A673 (cell line): ENCODE results near the gene MAST4.

Experiments used
- CTCF ChIP-seq: fragments of 300-800, 200-600 bp; sonication (generic); conservative IDR thresholded peaks from 2 replicates; pipeline ENCODE4 v1.5.1; 2017; ENCODE audit warnings: low read depth, mild to moderate bottlenecking, antibody characterized with exemption, low read length, moderate library complexity, mixed read lengths
- EZH2 ChIP-seq: fragments of 200-600 bp; sonication (generic); IDR thresholded peaks from 2 replicates; pipeline ENCODE4 v1.6.1; 2017; ENCODE audit warnings: borderline replicate concordance, low read depth, mild to moderate bottlenecking, mixed read lengths, antibody characterized with exemption, low read length; ENCODE audit not compliant: poor library complexity, severe bottlenecking

- TF ChIP-seq EZH2 (no peak), CTCF (no peak)
These were observed 607.5 kb downstream of the MAST4 start for GRCh38 chr5:67203701-67204074.
